Left ventricle myocardium superior (tissue), 1 donor: ENCODE data around the gene TPRX1. TPM values are rescaled to one million over a fixed set of nuclear protein-coding genes. Genes with fewer than 3 reads are reported as not detected.

Experiments used
- ATAC-seq: fragments of 200-7000 bp; cut with Tn5 transposase; one replicate; pipeline ENCODE4 v1.9.1; 2020; ENCODE audit warnings: mild to moderate bottlenecking, moderate library complexity
- DNase-seq: peaks from one replicate; pipeline ENCODE4 v3.0.0-alpha.2; 2020
- intact Hi-C: fragments of 100-400 bp; cut with micrococcal nuclease; formaldehyde crosslinking; loops from one replicate; pipeline ENCODE4 v1.11.0; 2022
- total RNA-seq: library from RNA; stranded (reverse); fragmentation: NEBNext Ultra II Directional; extraction: Animal tissue kit (Norgen Biotek cat#: 25700); gene quantifications from one replicate; pipeline ENCODE4 v1.2.1, GENCODE V29; 2021
- donor health status: DM: no; HTN: yes; CAD: no; lungs with severe emphysema.

TPRX1 gene
- total RNA-seq, 1 donor from 2014 or later: not detected

GRCh38 chr19:47755065-47755761, 49.1 kb downstream of the TPRX1 start:
- DNase-seq (no peak), ATAC-seq (no peak)
- intact Hi-C loops: no loop called here

- no peak for ATAC-seq
- intact Hi-C loops: no loop called here
- DNase-seq: no peak
Measured at GRCh38 chr19:47754206-47755064, 49.9 kb downstream of the TPRX1 start.

GRCh38 chr19:47752440-47753211, 51.7 kb downstream of the TPRX1 start:
- DNase-seq (no peak), ATAC-seq (no peak)
- intact Hi-C loops: no loop called here

Other genes with a start within 250 kb of the TPRX1 start
- gene ZNF541, start 231.4 kb downstream of the TPRX1 start, total RNA-seq: 0.47 TPM
- gene BICRA, start 195.4 kb downstream of the TPRX1 start, total RNA-seq: 9.5 TPM
- gene EHD2, start 91.1 kb downstream of the TPRX1 start, total RNA-seq: 51.5 TPM
- 169 TPM for gene NOP53, start 59.0 kb downstream of the TPRX1 start, total RNA-seq
- 1,300 TPM for gene SELENOW, start 25.8 kb downstream of the TPRX1 start, total RNA-seq
- not detected for gene CRX, start 17.4 kb upstream of the TPRX1 start, total RNA-seq
- not detected for gene TPRX2, start 54.7 kb upstream of the TPRX1 start, total RNA-seq
- not detected for gene SULT2A1, start 81.8 kb upstream of the TPRX1 start, total RNA-seq
- gene BSPH1, start 187.6 kb upstream of the TPRX1 start, total RNA-seq: not detected
- not detected for gene ELSPBP1, start 190.1 kb upstream of the TPRX1 start, total RNA-seq
- gene CABP5, start 239.5 kb upstream of the TPRX1 start, total RNA-seq: not detected